Neural progenitor cell (in vitro differentiated cells): ENCODE results near the gene POU3F3. TPM values are rescaled to one million over a fixed set of nuclear protein-coding genes. Genes with fewer than 3 reads are reported as not detected.

Experiments used
- DNase-seq: peaks from one replicate; pipeline ENCODE4 v3.0.0-alpha.2; 2016; ENCODE audit warnings: low spot score
- H2AFZ ChIP-seq: fragments of 200-600 bp; sonication (generic); replicated peaks from 2 replicates; pipeline ENCODE4 v1.6.1; 2016; ENCODE audit warnings: antibody characterized with exemption
- H3F3A ChIP-seq: fragments of 200-600 bp; sonication (generic); 2 replicates; pipeline ENCODE4 v1.6.1; 2016; ENCODE audit warnings: antibody characterized with exemption, low read depth
- H3K27ac ChIP-seq: fragments of 200-600 bp; sonication (generic); 2 replicates; pipeline ENCODE4 v1.5.1; 2016; ENCODE audit warnings: mild to moderate bottlenecking
- H3K27me3 ChIP-seq: fragments of 200-600 bp; sonication (generic); 2 replicates; pipeline ENCODE4 v1.6.1; 2016; ENCODE audit warnings: mild to moderate bottlenecking, moderate library complexity
- H3K36me3 ChIP-seq: fragments of 200-600 bp; sonication (generic); 2 replicates; pipeline ENCODE4 v1.5.1; 2016
- H3K4me1 ChIP-seq: fragments of 200-600 bp; sonication (generic); 2 replicates; pipeline ENCODE4 v1.6.1; 2016; ENCODE audit warnings: mixed run types
- H3K4me2 ChIP-seq: fragments of 200-600 bp; sonication (generic); 2 replicates; pipeline ENCODE4 v1.6.1; 2016
- H3K4me3 ChIP-seq: fragments of 200-600 bp; sonication (generic); 2 replicates; pipeline ENCODE4 v1.5.1; 2016
- H3K79me2 ChIP-seq: fragments of 200-600 bp; sonication (generic); 2 replicates; pipeline ENCODE4 v1.6.1; 2016; ENCODE audit warnings: low read depth
- H3K9ac ChIP-seq: fragments of 200-600 bp; sonication (generic); 2 replicates; pipeline ENCODE4 v1.6.1; 2016
- H3K9me3 ChIP-seq: fragments of 200-600 bp; sonication (generic); 2 replicates; pipeline ENCODE4 v1.5.1; 2016; ENCODE audit warnings: low read depth
- H4K20me1 ChIP-seq: fragments of 200-600 bp; sonication (generic); 2 replicates; pipeline ENCODE4 v1.6.1; 2016; ENCODE audit warnings: low read depth
- H3K27ac Mint-ChIP-seq: 3 replicates; pipeline ENCODE4 v1.8.0; 2021; ENCODE audit warnings: mixed read lengths
- H3K27me3 Mint-ChIP-seq: 2 replicates; pipeline ENCODE4 v1.8.0; 2022; ENCODE audit warnings: low read depth, mild to moderate bottlenecking, inconsistent platforms, moderate library complexity, mixed read lengths; ENCODE audit not compliant: insufficient read depth
- H3K36me3 Mint-ChIP-seq: 3 replicates; pipeline ENCODE4 v1.8.0; 2021; ENCODE audit warnings: mixed read lengths
- H3K4me1 Mint-ChIP-seq: 3 replicates; pipeline ENCODE4 v1.8.0; 2021; ENCODE audit warnings: mixed read lengths
- H3K4me3 Mint-ChIP-seq: 3 replicates; pipeline ENCODE4 v1.8.0; 2021; ENCODE audit warnings: mild to moderate bottlenecking, moderate library complexity, mixed read lengths
- H3K9me3 Mint-ChIP-seq: 3 replicates; pipeline ENCODE4 v1.8.0; 2020; ENCODE audit warnings: mixed read lengths
- EZH2 ChIP-seq: fragments of 200-600 bp; sonication (generic); IDR thresholded peaks from 2 replicates; pipeline ENCODE4 v1.6.1; 2017; ENCODE audit warnings: antibody characterized with exemption, mild to moderate bottlenecking, moderate library complexity
- EZH2phosphoT487 ChIP-seq: fragments of 200-600 bp; sonication (generic); IDR thresholded peaks from 2 replicates; pipeline ENCODE4 v1.6.1; 2017; ENCODE audit warnings: antibody characterized with exemption
- total RNA-seq: library from RNA; depleted of rRNA; stranded (reverse); fragments of >200 nt; gene quantifications from 2 replicates; pipeline ENCODE4 v1.2.3, GENCODE V29; 2015; ENCODE audit warnings: low replicate concordance
- TF ChIP-seq, protein P1 (sequence below): fragments of 200-600 bp; sonication (generic); IDR thresholded peaks from 2 replicates; pipeline ENCODE4 v1.5.1; 2017; ENCODE audit warnings: antibody characterized with exemption, mild to moderate bottlenecking

POU3F3 gene
- total RNA-seq, 1 donor from 2014 or later = not detected

DNA sequence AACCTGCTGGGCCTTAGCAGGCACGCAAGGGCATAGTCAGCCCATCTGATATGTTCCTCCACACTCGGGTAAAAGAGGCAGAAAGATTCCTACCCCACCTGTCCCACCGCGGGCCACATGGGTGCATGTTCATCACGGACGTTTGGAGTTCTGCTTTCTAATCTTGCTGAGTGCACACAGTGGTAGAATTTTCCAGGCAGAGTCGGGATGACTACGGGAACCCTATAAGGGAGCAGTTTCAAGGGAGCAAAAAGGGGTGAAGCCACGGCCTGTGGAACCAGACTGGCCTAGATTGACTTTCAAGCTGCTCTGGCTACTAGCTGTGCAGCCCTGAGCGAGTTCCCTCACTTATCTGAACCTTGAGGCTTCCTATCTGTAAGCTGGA lies 36.8 kb downstream of the POU3F3 start:
- Histone ChIP-seq H3F3A (no peaks in the 10 kb centered on the region), H3K4me3 (no peak overlapping the region), H3K27me3 (no peaks in the 10 kb centered on the region), H3K4me1 (no peaks in the 10 kb centered on the region), H4K20me1 (no peaks in the 10 kb centered on the region), H3K9me3 (no peaks in the 10 kb centered on the region), H2AFZ (no peak overlapping the region), H3K79me2 (no peaks in the 10 kb centered on the region), H3K27ac (no peak overlapping the region), H3K36me3 (no peaks in the 10 kb centered on the region), H3K9ac (no peak overlapping the region), H3K4me2 (no peak overlapping the region)
- H3K4me3 Mint-ChIP-seq = no peak overlapping the region
- H3K36me3 Mint-ChIP-seq = no peaks in the 10 kb centered on the region
- peaks cover 6% of the 10 kb centered on the region for H3K4me1 Mint-ChIP-seq
- H3K27me3 Mint-ChIP-seq = peaks cover 4% of the 10 kb centered on the region
- DNase-seq = no peak
- H3K27ac Mint-ChIP-seq = no peak overlapping the region
- peaks cover 3% of the 10 kb centered on the region for H3K9me3 Mint-ChIP-seq
- TF ChIP-seq EZH2 (no peak), EZH2phosphoT487 (no peak)
- TF ChIP-seq, protein P1, sequence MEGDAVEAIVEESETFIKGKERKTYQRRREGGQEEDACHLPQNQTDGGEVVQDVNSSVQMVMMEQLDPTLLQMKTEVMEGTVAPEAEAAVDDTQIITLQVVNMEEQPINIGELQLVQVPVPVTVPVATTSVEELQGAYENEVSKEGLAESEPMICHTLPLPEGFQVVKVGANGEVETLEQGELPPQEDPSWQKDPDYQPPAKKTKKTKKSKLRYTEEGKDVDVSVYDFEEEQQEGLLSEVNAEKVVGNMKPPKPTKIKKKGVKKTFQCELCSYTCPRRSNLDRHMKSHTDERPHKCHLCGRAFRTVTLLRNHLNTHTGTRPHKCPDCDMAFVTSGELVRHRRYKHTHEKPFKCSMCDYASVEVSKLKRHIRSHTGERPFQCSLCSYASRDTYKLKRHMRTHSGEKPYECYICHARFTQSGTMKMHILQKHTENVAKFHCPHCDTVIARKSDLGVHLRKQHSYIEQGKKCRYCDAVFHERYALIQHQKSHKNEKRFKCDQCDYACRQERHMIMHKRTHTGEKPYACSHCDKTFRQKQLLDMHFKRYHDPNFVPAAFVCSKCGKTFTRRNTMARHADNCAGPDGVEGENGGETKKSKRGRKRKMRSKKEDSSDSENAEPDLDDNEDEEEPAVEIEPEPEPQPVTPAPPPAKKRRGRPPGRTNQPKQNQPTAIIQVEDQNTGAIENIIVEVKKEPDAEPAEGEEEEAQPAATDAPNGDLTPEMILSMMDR = no peak

DNA sequence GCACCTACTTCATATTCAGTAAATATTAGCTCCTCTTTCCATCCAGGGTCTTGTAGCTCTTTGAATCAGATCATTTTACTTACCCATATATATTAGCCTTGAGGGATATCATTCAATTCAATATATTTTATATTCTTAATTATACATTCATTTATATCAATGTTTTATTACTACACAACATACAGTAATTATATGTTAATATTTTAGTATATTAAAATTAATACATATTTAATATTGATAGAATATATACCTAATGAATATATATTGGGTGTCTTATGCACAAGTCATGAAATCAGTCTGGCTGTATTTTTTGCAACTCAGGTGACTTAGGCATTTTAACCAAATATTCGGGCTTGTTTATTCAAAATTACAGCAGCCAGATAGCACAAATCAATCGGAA lies 37.2 kb downstream of the POU3F3 start:
- H3K27ac Mint-ChIP-seq = peak overlapping the region; percentile 37
- H3K36me3 ChIP-seq = no peaks in the 10 kb centered on the region
- no peaks in the 10 kb centered on the region for H3K79me2 ChIP-seq
- H2AFZ ChIP-seq = no peak overlapping the region
- H3K4me1 Mint-ChIP-seq = peaks cover 6% of the 10 kb centered on the region
- H4K20me1 ChIP-seq = no peaks in the 10 kb centered on the region
- no peak overlapping the region for H3K4me3 Mint-ChIP-seq
- no peak overlapping the region for H3K9ac ChIP-seq
- H3K27ac ChIP-seq = no peak overlapping the region
- no peaks in the 10 kb centered on the region for H3K36me3 Mint-ChIP-seq
- TF ChIP-seq EZH2phosphoT487 = no peak
- TF ChIP-seq, protein P1 = no peak
- TF ChIP-seq EZH2 = no peak
- no peaks in the 10 kb centered on the region for H3K27me3 ChIP-seq
- peaks cover 4% of the 10 kb centered on the region for H3K27me3 Mint-ChIP-seq
- H3K4me1 ChIP-seq = no peaks in the 10 kb centered on the region
- no peaks in the 10 kb centered on the region for H3K9me3 ChIP-seq
- peaks cover 3% of the 10 kb centered on the region for H3K9me3 Mint-ChIP-seq
- no peaks in the 10 kb centered on the region for H3F3A ChIP-seq
- H3K4me3 ChIP-seq = no peak overlapping the region
- no peak for DNase-seq
- no peak overlapping the region for H3K4me2 ChIP-seq

DNA sequence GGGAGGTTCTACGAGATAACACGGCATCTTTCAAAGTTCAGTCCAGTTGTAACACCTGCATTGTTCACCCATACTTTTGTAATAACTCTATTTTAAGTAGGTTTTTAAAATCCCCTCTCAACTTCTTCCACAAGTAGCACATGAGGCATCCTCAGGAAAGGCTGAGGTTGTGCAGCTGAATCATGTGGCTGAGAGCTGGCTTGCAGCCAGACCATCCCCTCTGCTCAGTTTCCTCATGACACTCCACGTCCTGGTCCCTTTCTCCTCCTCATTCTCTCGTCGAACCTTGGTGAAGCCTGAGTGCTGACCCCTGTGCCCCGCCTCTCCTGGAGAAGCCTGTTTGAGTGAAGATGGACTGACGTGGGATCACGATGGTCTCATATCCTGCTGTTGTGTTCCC lies 42.5 kb downstream of the POU3F3 start:
- peaks cover 2% of the 10 kb centered on the region for H3K4me1 Mint-ChIP-seq
- no peaks in the 10 kb centered on the region for H3F3A ChIP-seq
- no peak overlapping the region for H3K4me3 Mint-ChIP-seq
- H3K9me3 Mint-ChIP-seq = peaks cover 3% of the 10 kb centered on the region
- peaks cover 6% of the 10 kb centered on the region for H3K27me3 Mint-ChIP-seq
- no peak overlapping the region for H3K4me3 ChIP-seq
- TF ChIP-seq, protein P1 = no peak
- TF ChIP-seq EZH2phosphoT487 = no peak
- no peak for TF ChIP-seq EZH2
- no peak overlapping the region for H3K9ac ChIP-seq
- no peak overlapping the region for H3K27ac ChIP-seq
- H3K27ac Mint-ChIP-seq = no peak overlapping the region
- no peaks in the 10 kb centered on the region for H3K36me3 Mint-ChIP-seq
- H3K4me2 ChIP-seq = no peak overlapping the region
- H3K4me1 ChIP-seq = no peaks in the 10 kb centered on the region
- H3K9me3 ChIP-seq = no peaks in the 10 kb centered on the region
- H3K27me3 ChIP-seq = no peaks in the 10 kb centered on the region
- H3K79me2 ChIP-seq = no peaks in the 10 kb centered on the region
- DNase-seq = no peak
- H4K20me1 ChIP-seq = no peaks in the 10 kb centered on the region
- H2AFZ ChIP-seq = no peak overlapping the region
- no peaks in the 10 kb centered on the region for H3K36me3 ChIP-seq
